ENCODE measurements around the gene HYAL1.

HYAL1 gene, protein sequence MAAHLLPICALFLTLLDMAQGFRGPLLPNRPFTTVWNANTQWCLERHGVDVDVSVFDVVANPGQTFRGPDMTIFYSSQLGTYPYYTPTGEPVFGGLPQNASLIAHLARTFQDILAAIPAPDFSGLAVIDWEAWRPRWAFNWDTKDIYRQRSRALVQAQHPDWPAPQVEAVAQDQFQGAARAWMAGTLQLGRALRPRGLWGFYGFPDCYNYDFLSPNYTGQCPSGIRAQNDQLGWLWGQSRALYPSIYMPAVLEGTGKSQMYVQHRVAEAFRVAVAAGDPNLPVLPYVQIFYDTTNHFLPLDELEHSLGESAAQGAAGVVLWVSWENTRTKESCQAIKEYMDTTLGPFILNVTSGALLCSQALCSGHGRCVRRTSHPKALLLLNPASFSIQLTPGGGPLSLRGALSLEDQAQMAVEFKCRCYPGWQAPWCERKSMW

DNA sequence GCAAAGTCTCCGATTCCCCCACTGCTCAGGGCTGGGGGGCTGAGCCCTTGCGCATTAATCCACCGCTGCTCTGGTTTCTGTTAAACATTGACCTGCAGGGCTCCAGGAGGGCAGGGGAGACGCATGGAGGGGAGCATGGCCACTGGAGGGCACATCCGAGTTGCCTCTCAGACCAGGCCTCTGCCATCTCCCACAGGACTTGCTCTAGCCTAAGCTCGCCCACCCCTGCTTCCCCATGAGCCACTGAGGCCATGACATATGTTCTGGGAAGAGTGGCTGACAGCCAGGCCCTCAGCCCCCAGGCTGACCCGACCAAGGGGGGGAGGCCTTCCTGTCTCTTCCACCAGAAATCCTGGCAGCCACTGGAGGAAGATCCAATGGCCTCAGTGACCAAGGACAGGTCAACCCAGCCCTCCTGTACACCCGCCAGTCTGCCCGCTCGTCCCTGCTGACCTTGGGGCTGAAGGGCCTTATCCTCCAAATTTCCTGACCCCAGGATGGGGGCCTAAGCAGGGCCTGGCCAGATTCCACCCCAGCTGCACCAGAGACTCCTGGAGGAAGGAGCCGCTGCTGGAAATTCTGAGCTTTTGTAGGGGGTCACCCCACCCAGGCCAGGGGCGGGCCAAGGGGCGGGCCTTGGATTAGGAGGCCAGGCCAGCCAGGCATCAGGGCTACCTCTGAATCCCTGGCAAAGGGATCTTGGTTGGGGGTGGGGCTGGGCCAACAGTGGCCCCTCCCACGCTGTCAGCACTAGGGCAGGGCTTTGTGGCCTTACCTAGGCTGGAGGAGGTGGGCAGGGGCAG, at the start of gene HYAL1:
TSS of gene HYAL1 (minus strand) at position 562 of the 803 bp plus-strand sequence. CDS start 618 bp downstream, outside the sequence.
- no peak for DNase-seq

DNA sequence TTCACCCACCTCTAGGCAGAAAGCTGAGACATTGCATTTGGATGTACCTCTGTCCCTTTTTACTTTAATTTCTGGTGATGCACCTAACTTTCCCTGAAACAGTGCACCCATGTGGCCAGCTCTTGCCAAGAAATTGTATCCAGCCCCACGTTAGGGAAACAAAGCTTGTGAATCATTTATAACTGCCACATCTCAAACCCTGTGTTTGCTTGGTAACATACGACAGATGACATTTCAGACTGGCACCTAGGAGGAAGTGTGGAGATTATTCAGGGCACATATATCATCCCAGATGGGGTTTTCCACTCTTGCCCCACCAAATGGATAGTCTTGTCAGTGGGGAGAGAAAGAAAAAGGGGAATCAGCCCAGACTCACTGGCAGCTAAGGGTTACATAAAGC, 49.4 kb upstream of the HYAL1 start:
- DNase-seq, result no peak

DNA sequence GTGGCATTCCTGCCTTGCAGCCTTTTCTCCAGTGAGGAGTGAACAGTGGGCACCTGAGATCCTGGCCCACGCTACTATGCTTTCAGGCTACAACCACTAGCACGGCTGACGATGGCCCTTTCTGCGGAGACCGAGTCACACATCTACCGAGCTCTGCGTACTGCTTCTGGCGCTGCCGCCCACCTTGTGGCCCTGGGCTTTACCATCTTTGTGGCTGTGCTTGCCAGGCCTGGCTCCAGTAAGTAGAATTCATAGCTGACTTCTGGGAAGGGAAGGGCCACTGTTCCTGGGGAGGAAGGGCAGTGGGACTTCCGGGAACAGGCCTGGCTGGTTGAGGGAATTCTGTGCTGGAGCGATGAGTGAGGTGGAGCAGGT, 47.9 kb upstream of the HYAL1 start:
- DNase-seq, result no peak

DNA sequence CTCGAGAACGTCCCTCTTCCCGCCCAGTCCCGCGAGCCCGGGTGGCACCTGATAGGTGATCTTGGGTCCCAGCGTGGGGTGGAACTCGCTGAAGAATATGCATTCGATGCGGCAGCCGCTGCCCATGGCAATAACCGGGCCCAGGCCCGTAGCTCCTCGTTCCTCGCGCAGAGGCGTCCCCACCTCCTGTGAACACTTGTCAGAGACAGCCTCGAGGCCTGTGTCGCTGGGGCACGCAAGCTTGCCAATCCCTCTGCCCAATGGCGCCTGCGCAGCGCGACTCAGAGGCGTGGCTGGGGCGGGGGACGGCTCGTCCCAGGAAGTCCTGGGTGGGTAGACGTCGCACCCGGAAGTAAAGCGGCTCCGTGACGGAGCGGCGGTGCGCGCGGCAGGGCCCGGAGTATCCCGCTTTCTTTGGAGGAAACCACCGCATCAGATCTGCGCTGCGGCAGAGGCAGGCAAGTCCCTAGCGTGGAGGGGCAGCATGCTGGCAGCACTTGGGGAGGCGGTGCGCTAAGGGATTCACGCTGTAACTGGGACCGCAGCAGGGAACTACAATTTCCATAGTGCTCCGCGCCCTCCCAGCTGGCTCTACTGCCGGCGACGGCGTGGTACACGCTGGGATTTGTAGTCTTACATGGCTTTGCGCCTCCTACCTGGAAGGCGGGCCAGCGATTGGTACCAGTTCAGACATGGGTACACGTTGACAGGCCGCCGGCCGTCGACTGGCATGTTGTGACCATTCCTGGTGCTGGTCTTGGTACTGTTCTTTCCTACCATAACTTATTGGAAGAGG, 47.4 kb upstream of the HYAL1 start, which contains the start of the genes CYB561D2 and NPRL2:
TSS of gene CYB561D2 (plus strand) at position 336 of the 796 bp plus-strand sequence. CDS start 572 bp downstream, outside the sequence.
TSS of gene NPRL2 (minus strand) at position 249 of the 796 bp plus-strand sequence. CDS start at position 126, 123 bp downstream.
- peak; percentile 99 for DNase-seq

DNA sequence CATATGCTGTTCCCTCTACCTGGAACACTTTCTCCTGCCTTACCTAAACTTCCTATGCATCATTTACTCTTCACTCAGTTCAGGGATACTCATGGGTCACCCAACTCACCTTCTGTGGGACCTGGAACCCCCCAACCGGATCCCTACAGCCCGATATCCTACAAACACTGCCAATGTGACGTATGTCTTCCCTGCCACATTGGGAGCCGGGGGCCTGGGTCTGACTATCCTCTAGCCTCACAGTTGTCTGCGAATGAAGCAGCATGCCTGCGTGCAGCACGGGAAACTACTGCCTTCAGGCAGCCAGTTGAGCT, 46.8 kb upstream of the HYAL1 start:
- DNase-seq, result no peak

DNA sequence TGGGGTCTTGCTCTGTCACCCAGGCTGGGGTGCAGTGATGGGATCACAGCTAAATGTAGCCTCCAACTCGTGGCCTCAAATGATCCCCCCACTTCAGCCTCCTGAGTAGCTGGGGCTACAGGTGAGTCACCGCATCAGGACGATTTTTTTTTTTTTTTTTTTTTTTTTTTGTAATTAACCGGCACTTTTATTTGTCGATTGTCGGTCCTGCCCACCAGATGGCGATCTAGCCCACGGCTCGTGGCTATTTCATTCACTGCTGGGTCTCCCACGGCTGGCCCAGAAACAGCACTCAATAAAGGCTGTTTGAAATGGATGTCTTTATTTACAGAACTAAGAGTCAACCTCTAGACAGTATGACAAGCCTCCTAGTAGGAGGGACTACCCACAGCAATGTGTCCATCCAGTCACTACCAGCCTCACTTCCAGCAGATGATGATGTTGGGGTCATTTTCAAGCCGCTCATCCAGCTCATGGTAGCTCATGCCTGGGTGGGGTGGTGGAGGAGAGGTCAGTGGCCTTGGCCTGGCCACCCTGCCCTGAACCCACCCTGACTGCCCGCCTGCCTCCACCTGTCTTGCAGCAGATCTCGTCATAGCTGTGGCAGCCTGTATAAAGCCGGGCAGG, 43.9 kb upstream of the HYAL1 start:
- DNase-seq, result peak; percentile 66

DNA sequence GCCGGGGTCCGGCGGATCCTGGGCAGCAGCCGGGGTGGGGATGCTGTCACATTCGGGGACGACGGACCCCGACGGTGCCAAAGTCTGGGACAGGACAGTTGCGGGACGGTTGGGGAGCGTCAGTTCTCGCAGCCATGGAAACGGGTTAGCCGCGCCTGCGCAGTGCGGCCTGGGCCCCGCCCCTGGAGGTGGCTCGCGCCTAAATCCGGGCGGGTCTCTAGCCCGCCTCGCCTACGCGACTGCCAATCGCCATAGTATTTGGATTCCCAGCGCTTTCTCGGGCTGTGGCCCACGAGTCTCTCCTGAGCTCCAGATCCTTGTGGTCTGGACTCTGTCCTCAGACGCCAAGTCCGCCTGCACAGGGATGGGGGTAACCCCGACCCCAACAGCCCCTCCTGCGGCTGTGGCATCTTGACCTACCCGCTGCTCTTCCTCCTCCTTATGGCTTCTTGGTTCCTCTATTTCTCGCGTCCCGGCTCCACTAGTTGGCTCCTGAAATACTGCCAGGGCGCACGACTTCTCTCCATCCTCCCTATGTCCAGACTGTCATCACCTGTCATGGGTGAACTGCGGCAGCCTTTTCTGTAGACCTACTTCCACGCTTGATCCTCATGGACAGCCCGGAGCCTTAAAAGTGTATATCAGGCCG, 42.3 kb upstream of the HYAL1 start, which contains the start of gene ZMYND10:
TSS of gene ZMYND10 (minus strand) at position 147 of the 649 bp plus-strand sequence. CDS start 153 bp downstream, outside the sequence.
- peak; percentile 67 for DNase-seq

DNA sequence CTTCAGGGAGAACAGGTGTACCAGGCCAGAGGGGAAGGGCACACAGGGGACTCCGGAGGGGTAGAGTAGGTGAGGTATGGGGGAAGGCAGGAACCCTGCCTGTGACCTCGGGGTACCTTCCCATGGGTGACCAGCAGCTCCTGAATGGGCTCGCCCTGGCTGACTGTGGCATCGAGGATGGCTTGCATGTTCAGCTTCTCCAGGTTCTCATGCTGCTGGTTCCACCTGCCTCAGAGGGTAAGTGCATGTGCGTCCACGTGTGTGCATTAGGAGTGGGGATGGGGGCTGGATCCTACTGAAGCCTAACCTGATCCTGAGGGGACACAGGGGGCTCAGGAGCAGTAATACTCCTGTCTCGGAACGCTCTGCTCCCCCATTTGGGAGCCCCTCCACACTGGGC, 41.6 kb upstream of the HYAL1 start:
- no peak for DNase-seq

DNA sequence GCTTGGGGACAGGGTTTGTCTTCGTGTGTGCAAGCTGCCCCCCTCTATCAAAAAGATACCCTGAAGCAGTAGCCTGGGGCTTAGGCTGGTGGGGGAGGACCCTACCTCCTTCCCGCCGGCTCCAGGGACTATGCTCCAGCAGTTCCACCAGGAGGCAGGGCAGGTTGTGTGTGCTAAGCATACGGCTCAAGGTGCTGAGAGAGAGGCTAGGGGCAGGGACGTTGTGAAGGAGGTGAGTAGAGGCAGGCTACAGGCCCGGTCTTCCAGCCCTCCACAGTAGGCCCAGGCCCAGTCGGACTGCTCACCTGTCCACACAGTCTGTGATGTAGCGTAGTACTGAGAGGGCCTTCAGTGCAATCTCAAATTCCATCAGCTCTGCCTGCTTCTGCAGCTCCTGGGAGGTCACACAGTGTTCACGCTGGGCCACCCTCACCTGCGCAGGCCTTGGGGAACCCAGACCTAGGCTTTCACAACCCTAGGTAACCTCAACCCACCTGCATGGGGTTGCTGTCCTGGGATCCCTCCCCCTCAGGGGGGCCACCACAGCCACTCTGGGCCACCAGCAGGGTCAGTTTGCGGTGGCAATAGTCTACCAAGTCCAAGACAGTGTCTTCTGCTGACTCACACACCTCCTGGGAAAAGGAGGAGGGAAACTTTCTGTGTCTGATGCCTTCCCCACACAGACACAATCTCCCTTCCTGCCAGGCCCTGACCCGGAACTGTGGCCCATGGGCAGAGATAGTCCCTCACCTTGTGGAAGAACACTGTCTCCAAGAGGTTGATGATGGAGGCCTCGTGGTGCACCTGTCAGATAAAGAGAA, 39.6 kb upstream of the HYAL1 start:
- no peak for DNase-seq

DNA sequence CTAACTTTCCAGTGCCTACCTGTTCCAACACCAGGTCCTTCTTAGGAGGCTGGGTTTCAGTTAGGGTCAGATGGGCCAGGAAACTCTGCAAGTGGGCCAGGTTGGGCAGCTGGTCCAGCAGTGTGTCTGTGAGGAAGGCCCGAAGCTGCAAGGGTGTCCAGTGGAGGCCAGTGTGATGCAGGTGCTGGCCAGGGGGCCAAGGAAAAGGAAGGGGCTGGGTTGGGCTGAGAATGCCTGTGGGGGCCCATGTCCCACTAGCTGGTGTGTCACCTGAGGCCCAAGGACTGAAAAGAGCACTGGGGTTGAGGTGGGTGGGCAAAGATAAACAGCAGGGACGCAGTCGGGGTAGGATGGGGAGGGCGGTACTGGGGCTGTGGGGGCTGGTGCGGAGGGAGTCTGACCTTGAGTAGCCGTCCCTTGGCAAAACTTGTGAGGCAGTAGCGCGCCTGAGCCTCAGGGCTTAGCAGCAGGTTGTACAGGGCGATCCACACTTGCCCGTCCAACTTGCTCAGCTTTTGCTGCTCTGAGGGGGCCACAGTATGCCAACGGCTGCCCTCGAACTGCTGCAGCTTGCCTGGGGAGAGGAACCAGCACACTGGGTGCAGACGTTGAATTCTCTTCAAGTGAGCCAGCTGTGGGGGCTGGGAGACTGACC, 38.7 kb upstream of the HYAL1 start:
- no peak for DNase-seq

DNA sequence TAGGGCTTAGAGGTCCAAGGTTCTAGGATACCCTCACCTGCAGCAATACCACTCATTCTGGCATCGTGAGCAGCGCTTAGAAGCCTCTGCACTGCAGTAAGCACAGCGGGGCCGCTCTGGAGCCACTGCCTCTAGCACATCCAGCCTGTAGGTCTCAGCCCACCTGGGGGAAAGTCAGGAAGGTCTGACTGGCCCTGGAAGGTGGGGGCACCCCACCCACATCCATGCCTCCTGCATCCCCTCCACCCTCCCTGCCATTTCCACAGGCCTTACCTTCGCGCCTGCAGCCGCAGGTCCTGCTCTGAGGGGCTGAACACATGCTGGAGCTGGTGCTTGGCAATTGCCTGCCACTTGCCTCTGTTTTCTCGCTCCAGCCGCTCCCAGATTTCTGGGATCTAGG, 38.2 kb upstream of the HYAL1 start:
- no peak for DNase-seq

DNA sequence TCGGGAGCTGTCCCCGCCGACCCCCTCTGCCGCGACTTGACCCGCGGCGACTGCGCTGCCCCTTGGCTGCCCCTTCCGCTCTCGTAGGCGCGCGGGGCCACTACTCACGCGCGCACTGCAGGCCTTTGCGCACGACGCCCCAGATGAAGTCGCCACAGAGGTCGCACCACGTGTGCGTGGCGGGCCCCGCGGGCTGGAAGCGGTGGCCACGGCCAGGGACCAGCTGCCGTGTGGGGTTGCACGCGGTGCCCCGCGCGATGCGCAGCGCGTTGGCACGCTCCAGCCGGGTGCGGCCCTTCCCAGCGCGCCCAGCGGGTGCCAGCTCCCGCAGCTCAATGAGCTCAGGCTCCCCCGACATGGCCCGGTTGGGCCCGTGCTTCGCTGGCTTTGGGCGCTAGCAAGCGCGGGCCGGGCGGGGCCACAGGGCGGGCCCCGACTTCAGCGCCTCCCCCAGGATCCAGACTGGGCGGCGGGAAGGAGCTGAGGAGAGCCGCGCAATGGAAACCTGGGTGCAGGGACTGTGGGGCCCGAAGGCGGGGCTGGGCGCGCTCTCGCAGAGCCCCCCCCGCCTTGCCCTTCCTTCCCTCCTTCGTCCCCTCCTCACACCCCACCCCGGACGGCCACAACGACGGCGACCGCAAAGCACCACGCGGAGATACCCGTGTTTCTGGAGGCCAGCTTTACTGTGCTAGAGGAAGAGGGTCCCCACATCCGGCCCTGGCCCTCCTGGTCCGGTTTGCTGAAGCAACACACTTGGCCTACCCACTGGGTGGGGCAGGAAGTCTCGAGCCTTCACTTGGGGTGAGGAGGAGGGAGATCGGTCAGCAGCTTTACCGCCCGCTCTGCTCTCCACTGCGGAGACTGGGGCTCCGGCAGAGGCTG, 37.3 kb upstream of the HYAL1 start, which contains the start of gene RASSF1:
TSS of gene RASSF1 (minus strand) at position 389 of the 882 bp plus-strand sequence. CDS start at position 358, 31 bp downstream.
- peak; percentile 64 for DNase-seq

DNA sequence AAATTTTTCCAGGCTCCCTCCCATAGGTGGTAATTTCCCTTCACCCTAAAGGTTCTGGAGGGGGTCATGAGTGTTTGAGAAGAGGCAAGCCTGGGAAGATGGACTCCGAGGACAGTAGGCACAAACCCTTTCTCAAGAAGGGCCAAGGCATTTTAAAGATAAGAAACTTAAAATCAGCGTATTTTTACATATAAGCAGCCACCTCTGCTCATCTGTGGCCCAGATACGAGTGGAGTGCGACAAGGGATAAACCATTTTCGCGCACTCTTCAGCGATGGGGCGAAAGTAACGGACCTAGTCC, 36.7 kb upstream of the HYAL1 start:
- DNase-seq, result no peak

DNA sequence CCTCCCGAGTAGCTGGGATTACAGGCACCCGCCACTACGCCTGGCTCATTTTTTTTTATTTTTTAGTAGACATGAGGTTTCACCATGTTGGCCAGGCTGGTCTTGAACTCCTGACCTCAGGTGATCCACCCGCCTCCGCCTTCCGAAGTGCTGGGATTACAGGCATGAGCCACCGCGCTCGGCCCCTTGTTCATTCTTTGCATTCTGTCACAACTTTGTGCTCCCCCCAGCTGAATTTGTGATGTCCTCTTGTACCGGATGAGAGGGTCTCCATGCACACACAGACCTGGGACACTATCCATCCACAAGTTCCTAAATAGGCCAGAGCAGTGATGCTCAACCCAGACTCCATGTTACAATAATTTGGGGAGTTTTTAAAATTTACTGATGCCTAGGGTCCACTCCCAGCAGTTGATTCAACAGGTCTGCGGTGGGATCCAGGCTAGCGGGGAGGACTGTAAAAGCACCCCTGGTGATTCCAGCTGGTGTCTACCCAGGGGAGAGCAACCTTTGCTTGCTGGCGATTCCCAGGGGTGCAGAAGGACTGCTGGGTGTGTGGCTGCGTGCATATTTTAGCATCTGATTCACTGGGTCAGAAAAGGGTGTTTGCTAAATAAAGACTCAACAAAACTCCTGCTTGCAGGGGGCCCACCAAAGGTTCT, 36.2 kb upstream of the HYAL1 start:
- DNase-seq, result no peak

DNA sequence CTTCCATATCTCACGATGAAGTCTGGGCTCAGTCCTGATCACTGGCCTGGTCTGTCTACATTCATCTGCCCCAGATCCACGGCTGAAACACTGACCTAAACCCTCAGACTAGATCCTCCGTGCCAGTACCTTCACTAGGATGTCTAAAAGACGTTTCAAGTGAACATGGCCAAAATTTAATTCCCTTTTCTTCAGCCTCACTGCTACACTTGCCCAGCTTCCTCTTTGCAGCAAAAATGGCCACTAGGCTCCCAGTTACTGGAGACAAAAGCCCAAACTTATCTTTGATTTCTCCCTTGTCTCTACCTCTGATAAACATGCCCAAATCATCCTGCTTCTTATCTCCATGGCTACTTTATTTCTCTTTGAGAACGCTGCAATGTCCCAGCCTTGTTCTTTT, 35.6 kb upstream of the HYAL1 start:
- DNase-seq, result no peak

DNA sequence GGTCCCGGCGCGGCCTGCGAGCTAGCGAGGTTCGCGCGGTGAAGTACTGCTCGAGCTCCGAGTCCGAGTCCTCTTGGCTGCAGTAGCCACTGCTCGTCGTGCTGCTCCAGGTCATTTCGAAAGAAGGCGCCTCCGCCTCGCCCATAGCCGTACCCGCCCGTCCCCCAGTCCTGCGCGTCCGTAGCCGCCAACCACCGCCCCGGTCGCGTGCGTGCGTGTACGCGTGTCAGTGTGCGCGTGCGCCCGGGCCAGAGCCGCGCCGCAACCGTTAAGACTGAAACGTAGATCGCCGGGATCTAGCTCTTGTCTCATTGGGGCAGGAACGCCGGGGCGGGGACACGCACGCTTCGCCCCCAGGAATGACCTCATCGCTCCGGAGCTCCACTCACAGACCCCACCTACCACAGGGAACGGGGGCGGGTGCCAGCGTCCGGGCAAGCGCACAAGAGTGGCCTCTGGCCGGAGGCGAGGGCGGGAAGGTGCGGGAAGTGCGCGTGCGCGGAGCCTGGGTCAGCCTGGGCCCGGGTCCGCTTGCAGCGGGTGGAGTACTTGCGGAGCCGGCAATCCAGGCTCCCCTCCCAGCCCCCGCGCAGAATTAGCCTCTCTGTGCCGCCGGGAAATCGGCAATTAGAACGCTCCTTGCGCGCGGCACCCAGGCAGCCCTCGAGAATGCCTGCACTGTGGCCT, 33.9 kb upstream of the HYAL1 start:
- DNase-seq, result peak; percentile 93

DNA sequence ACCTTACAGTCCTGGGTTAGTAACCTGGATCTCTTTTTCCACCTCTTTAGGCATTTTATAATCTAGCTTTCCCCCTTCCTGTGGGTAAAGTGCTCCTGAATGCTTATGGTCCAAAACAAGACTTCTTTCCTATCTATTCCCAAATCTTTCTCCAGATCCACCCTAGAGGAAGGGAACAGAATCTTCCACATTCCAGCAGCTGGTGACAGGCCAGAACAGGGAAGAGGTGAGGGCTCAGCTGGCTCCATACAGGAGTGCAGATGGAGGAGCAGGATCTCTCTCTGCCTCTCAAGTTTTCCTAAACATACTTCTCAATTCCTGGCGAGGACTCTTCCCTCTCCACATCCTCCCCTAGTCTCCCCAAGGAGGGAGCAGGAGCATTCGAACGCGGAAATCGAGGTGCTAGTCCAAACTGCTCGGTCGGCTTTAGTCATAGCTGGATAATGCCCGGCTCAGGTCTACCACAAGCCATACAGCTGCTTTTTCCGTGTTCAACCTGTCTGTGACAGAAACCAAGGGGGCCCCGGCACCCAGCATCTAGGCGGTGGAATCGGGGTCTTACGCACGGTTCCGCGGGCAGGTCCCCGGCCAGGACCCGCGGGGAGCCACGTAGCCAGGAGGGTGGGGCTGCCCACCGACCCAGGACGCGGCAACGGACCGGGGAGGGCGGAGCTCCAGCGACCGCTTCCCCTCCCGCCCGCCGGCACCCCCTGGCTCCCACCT, 33.2 kb upstream of the HYAL1 start:
- DNase-seq, result no peak

Data from stimulated activated CD4-positive, alpha-beta T cell treated with anti-CD3 and anti-CD28 coated beads, Interleukin-12 subunit alpha, Interleukin-12 subunit beta, amount 100 ng/mL, for 4 hours (primary cell).